ENCODE results near the gene TRAF5. TPM values are rescaled to one million over a fixed set of nuclear protein-coding genes. Genes with fewer than 3 reads are reported as not detected.

TRAF5 gene
- total and polyA plus RNA-seq, 8 donors, result 10.1 to 29.2 (median 24.0) TPM

- ATAC-seq (no peak), DNase-seq (no peak)
- Histone ChIP-seq H3K27me3 (no peaks in the 10 kb centered on the region), H3K9me3 (no peaks in the 10 kb centered on the region), H3K4me3 (no peak overlapping the region), H3K27ac (no peak overlapping the region), H3K36me3 (peaks cover 0 to 90% of the 10 kb centered on the region in 2 donors), H3K4me1 (no peaks in the 10 kb centered on the region)
- TF ChIP-seq, protein P1, sequence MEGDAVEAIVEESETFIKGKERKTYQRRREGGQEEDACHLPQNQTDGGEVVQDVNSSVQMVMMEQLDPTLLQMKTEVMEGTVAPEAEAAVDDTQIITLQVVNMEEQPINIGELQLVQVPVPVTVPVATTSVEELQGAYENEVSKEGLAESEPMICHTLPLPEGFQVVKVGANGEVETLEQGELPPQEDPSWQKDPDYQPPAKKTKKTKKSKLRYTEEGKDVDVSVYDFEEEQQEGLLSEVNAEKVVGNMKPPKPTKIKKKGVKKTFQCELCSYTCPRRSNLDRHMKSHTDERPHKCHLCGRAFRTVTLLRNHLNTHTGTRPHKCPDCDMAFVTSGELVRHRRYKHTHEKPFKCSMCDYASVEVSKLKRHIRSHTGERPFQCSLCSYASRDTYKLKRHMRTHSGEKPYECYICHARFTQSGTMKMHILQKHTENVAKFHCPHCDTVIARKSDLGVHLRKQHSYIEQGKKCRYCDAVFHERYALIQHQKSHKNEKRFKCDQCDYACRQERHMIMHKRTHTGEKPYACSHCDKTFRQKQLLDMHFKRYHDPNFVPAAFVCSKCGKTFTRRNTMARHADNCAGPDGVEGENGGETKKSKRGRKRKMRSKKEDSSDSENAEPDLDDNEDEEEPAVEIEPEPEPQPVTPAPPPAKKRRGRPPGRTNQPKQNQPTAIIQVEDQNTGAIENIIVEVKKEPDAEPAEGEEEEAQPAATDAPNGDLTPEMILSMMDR (IDR thresholded peaks at IDR 0.05), result no peak
- intact Hi-C loops (cut with DNase I), result no loop called here
Observed at GRCh38 chr1:211282023-211282373, 44.6 kb upstream of the TRAF5 start.

DNA sequence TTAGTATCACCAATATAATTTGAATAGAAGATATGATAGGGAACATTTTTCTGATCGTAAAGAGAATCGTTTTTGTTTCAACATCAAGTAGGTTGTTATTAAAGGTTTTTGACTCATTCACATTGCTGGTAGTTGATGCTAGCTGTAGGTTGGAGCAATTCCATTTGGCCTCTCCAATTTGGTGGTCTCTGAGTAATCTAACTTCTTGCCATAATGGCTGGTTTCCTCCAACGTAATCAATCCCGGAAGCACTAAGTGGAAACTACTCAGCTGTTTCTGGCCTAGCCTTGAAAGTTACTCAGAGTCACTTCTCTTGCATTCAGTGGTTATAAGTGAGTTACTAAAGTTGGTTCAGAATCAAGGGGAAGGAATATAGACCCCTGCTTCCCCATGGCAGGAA lies 41.4 kb upstream of the TRAF5 start:
- no peak for ATAC-seq
- peaks cover 0 to 76% of the 10 kb centered on the region in 2 donors for H3K36me3 ChIP-seq
- intact Hi-C loops (cut with DNase I), result no loop called here

DNA sequence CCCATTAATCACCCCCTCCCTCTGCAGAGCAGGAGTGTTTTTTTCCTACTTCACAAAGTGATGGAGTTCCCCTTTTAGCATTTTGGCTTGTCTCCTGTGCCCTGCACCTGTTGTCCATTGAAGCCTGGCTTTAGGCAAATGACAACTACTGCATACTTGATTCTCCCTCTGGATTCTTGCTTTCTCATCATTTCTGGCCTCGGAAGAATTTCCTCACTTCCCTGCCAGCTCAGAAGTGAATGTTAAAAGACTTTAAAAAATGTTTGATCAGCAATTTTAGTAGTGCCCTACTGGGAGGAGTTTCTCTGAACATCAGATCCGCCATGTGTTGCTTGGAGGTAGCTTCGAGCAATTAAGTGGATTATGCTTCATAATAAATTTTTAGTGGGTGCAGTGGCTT lies 39.4 kb upstream of the TRAF5 start:
- Histone ChIP-seq H3K27ac (no peak overlapping the region), H3K4me1 (no peaks in the 10 kb centered on the region), H3K9me3 (no peaks in the 10 kb centered on the region), H3K4me3 (no peak overlapping the region), H3K27me3 (no peaks in the 10 kb centered on the region), H3K36me3 (peaks cover 0 to 76% of the 10 kb centered on the region in 2 donors)
- no peak for DNase-seq
- intact Hi-C loops (cut with DNase I), result no loop called here
- ATAC-seq, result no peak
- TF ChIP-seq, protein P1 (IDR thresholded peaks at IDR 0.05), result no peak

More for the DNA sequence above, 41.4 kb upstream of the TRAF5 start:
- no peaks in the 10 kb centered on the region for H3K4me1 ChIP-seq
- TF ChIP-seq, protein P1 (IDR thresholded peaks at IDR 0.05), result no peak
- no peak for DNase-seq
- no peaks in the 10 kb centered on the region for H3K9me3 ChIP-seq
- no peaks in the 10 kb centered on the region for H3K27me3 ChIP-seq
- H3K27ac ChIP-seq, result no peak overlapping the region
- no peak overlapping the region for H3K4me3 ChIP-seq

- no peak for ATAC-seq
- intact Hi-C loops (cut with DNase I), result no loop called here
- H3K36me3 ChIP-seq, result peaks cover 0 to 87% of the 10 kb centered on the region in 2 donors
Observed at GRCh38 chr1:211292411-211292810, 34.2 kb upstream of the TRAF5 start.

GRCh38 chr1:211296396-211296795 lies 30.2 kb upstream of the TRAF5 start:
- no peaks in the 10 kb centered on the region for H3K4me1 ChIP-seq
- no peaks in the 10 kb centered on the region for H3K27me3 ChIP-seq
- H3K27ac ChIP-seq, result no peak overlapping the region
- intact Hi-C loops (cut with DNase I), result no loop called here
- H3K4me3 ChIP-seq, result no peak overlapping the region
- TF ChIP-seq, protein P1 (IDR thresholded peaks at IDR 0.05), result no peak
- no peak for DNase-seq
- ATAC-seq, result no peak
- no peaks in the 10 kb centered on the region for H3K9me3 ChIP-seq
- peaks cover 0 to 95% of the 10 kb centered on the region in 2 donors for H3K36me3 ChIP-seq

More at GRCh38 chr1:211292411-211292810, 34.2 kb upstream of the TRAF5 start:
- TF ChIP-seq, protein P1 (IDR thresholded peaks at IDR 0.05), result no peak
- Histone ChIP-seq H3K4me3 (no peak overlapping the region), H3K27me3 (no peaks in the 10 kb centered on the region), H3K9me3 (no peaks in the 10 kb centered on the region), H3K27ac (no peak overlapping the region), H3K4me1 (no peaks in the 10 kb centered on the region)
- no peak for DNase-seq
